Measurements from ENCODE around the gene GALNT2. TPM values are rescaled to one million over a fixed set of nuclear protein-coding genes. Genes with fewer than 3 reads are reported as not detected.

GALNT2 gene
- total and polyA plus RNA-seq, 10 donors, result 7.9 to 44.8 (median 36.9) TPM

GRCh38 chr1:230211436-230212145, 144.6 kb downstream of the GALNT2 start:
- Histone ChIP-seq H3K4me3 (no peak overlapping the region), H3K27me3 (replicated peaks in 1 of 7) (no peaks in the 10 kb centered on the region), H3K36me3 (no peaks in the 10 kb centered on the region), H3K27ac (peak overlapping the region in 7 of 8 donors; percentile 11 to 82 (median 63)), H3K9me3 (no peaks in the 10 kb centered on the region), H3K4me1 (peaks cover 8 to 84% (median 56%) of the 10 kb centered on the region in 6 donors)
- TF ChIP-seq POLR2AphosphoS5 (IDR thresholded peaks at IDR 0.05) (no peak), CTCF (IDR thresholded peaks at IDR 0.05 in 8 of 11, conservative IDR thresholded peaks at IDR 0.05 in 3 of 11) (no peak), POLR2A (IDR thresholded peaks at IDR 0.05) (no peak)
- intact Hi-C loops (cut with DNase I; ENCODE audit: low total_unique reads), result no loop called here
- DNase-seq, result no peak
- WGBS, 5 donors, result 70 to 79% (median 77%) methylated on average over 8 of the region's 8 CpGs

GRCh38 chr1:230212405-230212936, 145.4 kb downstream of the GALNT2 start:
- no peaks in the 10 kb centered on the region for H3K27me3 ChIP-seq (replicated peaks in 1 of 7)
- H3K4me3 ChIP-seq, result peak overlapping the region in 2 of 8 donors; percentile 11 to 51
- peak overlapping the region in 7 of 8 donors; percentile 11 to 82 (median 63) for H3K27ac ChIP-seq
- intact Hi-C loops (cut with DNase I; ENCODE audit: low total_unique reads), result no loop called here
- H3K36me3 ChIP-seq, result no peaks in the 10 kb centered on the region
- H3K9me3 ChIP-seq, result no peaks in the 10 kb centered on the region
- peak in 2 of 3 donors; percentile 56 to 75 for TF ChIP-seq POLR2AphosphoS5 (IDR thresholded peaks at IDR 0.05)
- no peak for TF ChIP-seq CTCF (IDR thresholded peaks at IDR 0.05 in 8 of 11, conservative IDR thresholded peaks at IDR 0.05 in 3 of 11)
- no peak for TF ChIP-seq POLR2A (IDR thresholded peaks at IDR 0.05)
- peaks cover 8 to 93% (median 56%) of the 10 kb centered on the region in 6 donors for H3K4me1 ChIP-seq
- WGBS, 5 donors, result 26 to 46% (median 37%) methylated on average over 7 of the region's 7 CpGs
- DNase-seq, result no peak

GRCh38 chr1:230215031-230215430, 148.0 kb downstream of the GALNT2 start:
- Histone ChIP-seq H3K9me3 (no peaks in the 10 kb centered on the region), H3K4me1 (peaks cover 8 to 72% (median 38%) of the 10 kb centered on the region in 6 donors), H3K27ac (peak overlapping the region in 4 of 8 donors; percentile 8 to 13 (median 12)), H3K36me3 (no peaks in the 10 kb centered on the region), H3K4me3 (no peak overlapping the region), H3K27me3 (replicated peaks in 1 of 7) (no peaks in the 10 kb centered on the region)
- DNase-seq, result no peak
- 60 to 69% (median 63%) methylated on average over 7 of the region's 7 CpGs for WGBS, 5 donors
- TF ChIP-seq CTCF (IDR thresholded peaks at IDR 0.05 in 8 of 11, conservative IDR thresholded peaks at IDR 0.05 in 3 of 11) (peak in 1 of 11 experiments; percentile 11), POLR2A (IDR thresholded peaks at IDR 0.05) (no peak)
- intact Hi-C loops (cut with DNase I; ENCODE audit: low total_unique reads), result no loop called here

GRCh38 chr1:230215529-230215928, 148.5 kb downstream of the GALNT2 start:
- TF ChIP-seq CTCF (IDR thresholded peaks at IDR 0.05 in 8 of 11, conservative IDR thresholded peaks at IDR 0.05 in 3 of 11) (no peak), POLR2AphosphoS5 (IDR thresholded peaks at IDR 0.05) (no peak), POLR2A (IDR thresholded peaks at IDR 0.05) (no peak)
- WGBS, 5 donors, result 84 to 91% (median 88%) methylated on average over 1 of the region's 1 CpG
- DNase-seq, result no peak
- H3K9me3 ChIP-seq, result no peaks in the 10 kb centered on the region
- intact Hi-C loops (cut with DNase I; ENCODE audit: low total_unique reads), result no loop called here
- no peaks in the 10 kb centered on the region for H3K36me3 ChIP-seq
- H3K4me1 ChIP-seq, result peaks cover 8 to 67% (median 36%) of the 10 kb centered on the region in 6 donors
- H3K4me3 ChIP-seq, result no peak overlapping the region
- H3K27ac ChIP-seq, result peak overlapping the region in 3 of 8 donors; percentile 1 to 11 (median 8)
- H3K27me3 ChIP-seq (replicated peaks in 1 of 7), result no peaks in the 10 kb centered on the region

All from spleen (tissue), 11 donors.